Measurements from ENCODE around the gene RRBP1.

GRCh38 chr20:17678886-17679285 is 3.2 kb downstream of the RRBP1 start:
- TF ChIP-seq CTCF (IDR thresholded peaks at IDR 0.05; ENCODE audit: extremely low read depth in 1 of 2, insufficient read depth in 1 of 2, low read depth in 1 of 2, low read length in 2 of 2) = no peak
- no peak for TF ChIP-seq POLR2AphosphoS5 (IDR thresholded peaks at IDR 0.05; ENCODE audit: insufficient read depth, low read depth, low read length)
- no peak for TF ChIP-seq POLR2A (IDR thresholded peaks at IDR 0.05; ENCODE audit: low read depth, low read length)
- no peak for TF ChIP-seq MAX (IDR thresholded peaks at IDR 0.05; ENCODE audit: insufficient read depth, insufficient read length)
- no peak for TF ChIP-seq EZH2 (IDR thresholded peaks at IDR 0.05; ENCODE audit: borderline replicate concordance, low read depth, low read length, severe bottlenecking)
- TF ChIP-seq MYC (IDR thresholded peaks at IDR 0.05; ENCODE audit: low read depth, low read length) = no peak
- TF ChIP-seq JUN (IDR thresholded peaks at IDR 0.05; ENCODE audit: borderline replicate concordance, insufficient read depth, insufficient read length, low read depth) = no peak
